Superior temporal gyrus (tissue), 1 donor: ENCODE data around the gene KBTBD3.
A peak's percentile ranks its signal among the peaks of the same experiment; 100 is the strongest.

Experiments
- DNase-seq: peaks from one replicate; pipeline ENCODE4 v3.0.0-alpha.2; 2016; ENCODE audit errors: extremely low spot score

KBTBD3 gene, protein sequence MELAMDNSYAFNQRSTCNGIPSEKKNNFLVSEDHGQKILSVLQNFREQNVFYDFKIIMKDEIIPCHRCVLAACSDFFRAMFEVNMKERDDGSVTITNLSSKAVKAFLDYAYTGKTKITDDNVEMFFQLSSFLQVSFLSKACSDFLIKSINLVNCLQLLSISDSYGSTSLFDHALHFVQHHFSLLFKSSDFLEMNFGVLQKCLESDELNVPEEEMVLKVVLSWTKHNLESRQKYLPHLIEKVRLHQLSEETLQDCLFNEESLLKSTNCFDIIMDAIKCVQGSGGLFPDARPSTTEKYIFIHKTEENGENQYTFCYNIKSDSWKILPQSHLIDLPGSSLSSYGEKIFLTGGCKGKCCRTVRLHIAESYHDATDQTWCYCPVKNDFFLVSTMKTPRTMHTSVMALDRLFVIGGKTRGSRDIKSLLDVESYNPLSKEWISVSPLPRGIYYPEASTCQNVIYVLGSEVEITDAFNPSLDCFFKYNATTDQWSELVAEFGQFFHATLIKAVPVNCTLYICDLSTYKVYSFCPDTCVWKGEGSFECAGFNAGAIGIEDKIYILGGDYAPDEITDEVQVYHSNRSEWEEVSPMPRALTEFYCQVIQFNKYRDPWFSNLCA

DNA sequence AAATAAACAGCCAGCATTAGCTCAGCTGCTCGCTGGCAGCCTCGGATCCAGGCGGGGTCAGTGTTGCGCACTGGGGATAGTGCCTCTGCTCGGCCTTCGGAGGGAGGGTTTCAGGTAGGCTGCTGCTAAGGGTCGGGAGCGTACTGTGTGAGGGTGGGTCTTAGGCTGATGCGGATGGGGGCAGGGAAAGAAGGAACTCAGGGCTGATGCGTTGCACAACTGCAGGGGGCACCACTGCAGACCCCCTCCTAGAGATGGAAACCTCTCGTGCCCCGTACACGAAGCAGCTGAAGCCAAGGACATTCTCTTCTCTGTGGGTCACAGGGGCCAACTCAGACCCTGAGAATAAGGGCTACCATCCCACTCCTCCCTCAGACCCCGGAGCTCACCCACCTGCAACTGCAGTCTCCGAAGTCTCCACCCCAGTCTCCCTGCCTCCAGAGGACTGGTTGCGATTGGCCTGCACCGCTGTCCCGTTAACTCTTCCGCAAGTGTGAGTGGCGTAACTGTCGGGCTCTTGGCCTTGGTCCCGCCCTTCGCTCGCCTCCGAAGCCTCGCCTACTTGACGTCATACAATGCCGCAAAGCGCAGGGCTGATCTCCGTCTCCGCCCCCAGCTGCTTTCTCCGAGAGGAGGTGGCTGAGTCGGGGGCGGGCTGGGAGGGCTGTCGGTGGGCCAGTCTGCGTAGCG, at the start of gene KBTBD3:
Gene KBTBD3 (minus strand): TSS at position 429 of the 690 bp plus-strand sequence. CDS start 18,250 bp downstream, outside the sequence.
- peak; percentile 100 for DNase-seq

DNA sequence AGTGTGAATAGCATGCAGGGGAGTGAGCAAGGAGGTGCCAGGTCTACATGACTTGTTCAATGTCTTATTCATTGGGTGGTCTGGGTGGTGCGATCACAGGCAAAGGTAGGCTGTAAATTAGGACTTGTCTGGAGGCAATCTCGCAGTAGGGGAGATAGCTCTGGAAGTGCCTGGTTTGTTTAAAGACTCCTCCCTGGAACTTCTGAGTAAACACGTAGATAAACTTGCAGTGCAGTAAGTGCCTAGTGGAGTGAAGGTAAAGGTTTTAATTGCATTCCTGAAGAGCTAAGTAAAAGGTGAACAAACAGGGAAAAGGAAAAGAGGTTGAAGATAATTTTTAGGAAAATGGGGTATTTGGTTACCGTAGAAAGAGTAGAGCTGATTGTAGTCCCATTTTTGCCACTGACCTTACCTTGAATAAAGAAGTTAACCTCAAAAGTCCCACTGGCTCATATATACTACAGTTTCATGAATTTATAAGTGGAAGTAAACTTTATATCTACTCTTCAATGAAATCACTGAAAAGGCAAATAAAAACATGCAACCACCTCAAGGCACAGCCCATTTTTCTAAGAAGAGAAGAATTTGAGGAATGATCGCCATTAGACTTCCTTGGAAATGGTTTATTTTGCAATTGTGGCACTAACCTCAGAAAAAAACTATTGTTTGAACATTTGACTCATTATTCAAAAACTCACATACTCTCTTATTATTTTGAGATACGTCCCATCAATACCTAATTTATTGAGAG, 44.6 kb upstream of the KBTBD3 start:
- DNase-seq: no peak

DNA sequence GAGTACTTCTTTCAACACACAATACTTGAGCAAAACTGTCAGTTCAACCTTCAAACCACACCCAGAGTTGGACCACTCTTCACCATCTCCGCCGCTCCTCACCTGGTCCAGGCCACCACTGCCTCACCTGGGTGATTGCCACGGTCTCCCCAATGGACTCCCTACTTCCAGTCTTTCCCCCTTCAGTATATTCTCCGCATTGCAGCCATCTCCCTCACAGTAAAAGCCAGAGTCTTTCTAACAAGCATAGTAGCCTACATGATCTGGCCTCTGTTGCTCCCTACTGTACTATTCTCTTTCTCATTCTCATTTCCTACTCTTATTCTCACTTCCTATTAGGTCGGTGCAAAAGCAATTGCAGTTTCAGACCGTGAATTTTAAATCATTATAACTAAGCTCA, 28.8 kb upstream of the KBTBD3 start:
- no peak for DNase-seq

DNA sequence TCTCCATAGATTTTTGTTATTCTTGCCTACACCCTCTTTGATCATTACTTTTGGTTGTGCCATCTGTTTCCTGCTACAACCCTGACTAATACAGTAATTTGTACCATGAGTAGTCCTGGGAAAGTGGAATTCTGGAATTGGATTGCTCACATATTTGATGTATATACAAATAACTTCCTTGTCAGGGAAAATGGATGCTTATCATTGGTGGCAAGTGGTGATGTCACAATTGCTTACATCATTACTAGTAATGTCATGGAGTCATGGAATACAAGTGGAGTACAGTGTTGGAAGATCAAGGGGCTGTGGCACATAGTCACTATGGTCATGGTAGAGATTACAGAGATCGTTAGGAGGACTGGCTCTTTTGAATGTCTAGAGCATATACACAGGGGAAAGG, 24.7 kb upstream of the KBTBD3 start:
- DNase-seq: no peak

DNA sequence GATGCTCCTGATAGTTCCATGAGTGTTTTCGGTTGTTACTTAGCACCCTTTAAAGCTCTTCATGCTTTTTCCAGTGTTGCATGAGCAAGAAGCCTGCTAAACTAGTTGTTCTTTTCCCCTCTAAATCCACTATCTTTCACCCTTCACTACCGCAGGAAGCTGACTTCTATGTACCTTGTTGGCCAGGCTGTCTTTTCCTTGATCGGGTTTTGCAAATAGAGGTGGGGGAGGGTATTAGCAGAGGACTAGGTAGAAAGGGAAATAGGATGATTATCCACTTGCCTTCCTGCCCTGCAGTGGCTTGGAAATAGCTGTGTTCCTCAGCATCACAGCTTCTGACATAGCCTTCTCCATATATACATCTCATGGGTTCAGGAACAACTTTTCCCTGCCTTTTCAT, 24.2 kb upstream of the KBTBD3 start:
- no peak for DNase-seq

DNA sequence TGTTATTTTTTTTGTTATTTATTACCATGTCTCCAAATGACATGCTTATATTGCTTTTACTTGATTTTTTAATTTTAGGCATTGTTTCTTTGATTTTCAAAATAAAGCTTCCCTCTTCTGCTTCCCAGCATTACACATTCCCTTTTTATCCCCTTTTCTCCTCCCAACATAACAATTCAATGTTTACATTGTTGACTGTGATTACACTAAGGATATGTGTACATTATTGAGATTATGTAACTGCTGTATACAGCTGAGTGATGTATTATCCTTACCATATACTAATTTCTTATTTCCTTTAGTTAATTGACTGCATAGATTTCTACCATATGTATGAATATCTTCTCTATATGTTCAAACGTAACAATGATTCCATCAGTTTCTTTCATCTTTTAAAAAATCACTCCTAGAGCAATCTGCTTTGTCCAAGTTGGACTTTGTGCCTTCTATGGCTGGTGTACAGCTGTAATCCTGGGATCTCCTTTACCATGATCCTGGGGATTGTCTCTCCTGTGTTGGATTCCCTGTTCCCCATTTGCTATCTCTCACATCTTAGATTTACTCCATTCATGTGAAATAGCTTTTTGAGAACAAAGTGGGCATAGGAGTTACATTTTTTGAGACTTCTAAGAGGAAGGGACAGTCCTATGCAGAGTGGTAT, 21.9 kb upstream of the KBTBD3 start:
- DNase-seq: no peak

DNA sequence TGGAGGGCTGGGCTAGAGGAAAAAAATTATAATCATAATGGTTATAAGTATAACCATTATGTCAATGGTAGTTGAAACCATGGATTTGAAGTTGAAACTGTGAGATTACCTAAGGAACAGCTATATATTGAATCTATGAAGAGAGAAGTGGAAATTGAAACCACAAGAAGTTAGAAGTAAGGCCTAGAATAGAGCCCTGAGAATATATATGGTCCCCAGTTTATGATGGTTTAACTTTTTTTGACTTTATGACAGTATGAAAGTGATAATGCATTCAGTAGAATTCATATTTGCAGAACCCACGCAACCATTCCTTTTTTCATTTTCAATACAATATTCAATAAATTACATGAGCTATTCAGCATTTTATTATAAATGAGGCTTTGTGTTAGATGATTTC, 15.3 kb upstream of the KBTBD3 start:
- no peak for DNase-seq

DNA sequence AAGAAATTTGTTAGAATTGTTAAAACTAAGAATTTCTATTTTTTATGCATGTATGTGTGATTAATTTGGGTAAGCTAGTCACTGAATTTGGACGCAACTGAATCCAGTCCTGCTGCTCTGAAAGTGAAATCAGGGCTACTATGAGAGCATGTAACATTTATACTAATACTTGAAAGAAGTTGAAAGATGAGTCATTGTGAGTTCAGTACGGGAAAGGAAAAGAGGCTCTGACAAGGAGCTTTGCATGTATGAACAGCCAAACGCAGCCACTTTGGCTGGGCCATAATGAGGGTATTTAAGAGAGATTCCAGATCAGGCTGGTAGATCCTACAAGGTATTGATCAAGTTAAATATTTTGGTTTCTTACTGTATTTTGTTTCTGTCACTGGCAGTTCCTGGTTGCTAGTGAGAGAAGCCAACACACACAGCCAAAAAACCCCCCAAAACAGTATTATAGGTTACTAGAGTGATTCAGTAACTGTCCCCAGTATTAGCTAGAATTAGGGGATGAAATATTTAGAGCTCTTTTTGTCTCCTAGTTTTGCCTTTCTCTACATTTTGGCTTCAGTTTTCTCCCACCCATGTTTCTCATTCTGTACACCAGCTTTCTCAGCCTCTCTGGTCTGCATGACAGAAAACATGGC, 14.5 kb upstream of the KBTBD3 start:
- DNase-seq: no peak

DNA sequence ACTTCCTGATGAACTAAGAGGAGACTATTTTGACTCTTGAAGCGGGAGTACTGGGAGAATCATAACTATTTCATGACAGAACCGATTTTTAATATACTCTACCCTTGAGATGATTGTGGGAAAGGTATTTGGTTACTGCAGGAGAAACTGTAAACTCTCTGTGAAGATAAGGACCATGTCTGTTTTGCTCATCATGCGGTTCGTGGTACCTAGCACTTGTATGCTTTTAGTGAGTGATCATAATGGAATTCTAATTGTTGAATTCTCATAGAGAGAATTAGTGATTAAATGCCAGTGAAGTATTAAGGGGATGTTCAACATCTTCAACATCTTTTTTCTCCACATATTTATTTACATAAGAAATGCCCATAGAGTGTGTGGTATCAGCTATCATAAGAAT, 11.7 kb upstream of the KBTBD3 start:
- DNase-seq: no peak

DNA sequence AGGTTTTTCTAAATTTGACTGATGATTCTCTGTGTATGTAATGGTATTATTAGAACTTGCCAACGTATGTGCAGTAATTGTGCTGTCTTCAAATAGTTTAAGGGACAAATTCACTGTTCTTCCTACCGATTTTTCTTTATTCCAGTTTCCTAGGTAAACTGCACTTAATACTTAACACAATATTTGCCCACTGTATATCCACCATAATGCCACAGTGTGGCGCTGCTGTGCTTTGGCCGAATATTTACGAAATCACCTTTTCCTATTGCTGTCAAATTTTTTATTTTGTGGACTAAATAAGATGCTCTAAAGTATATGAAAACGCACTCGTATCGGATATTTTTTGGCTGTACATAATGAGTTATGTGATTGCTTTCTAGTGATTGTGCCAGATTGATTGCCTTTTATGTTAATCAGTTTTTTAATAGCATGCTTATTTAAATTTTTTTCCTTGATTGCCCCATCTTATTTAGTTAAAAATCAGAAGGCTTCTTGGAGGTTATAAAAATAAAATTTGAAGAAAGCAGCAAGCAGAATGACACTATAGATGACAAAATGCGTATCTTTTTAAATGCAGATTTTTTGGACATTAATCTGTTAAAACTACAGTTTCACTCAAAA, 10.8 kb upstream of the KBTBD3 start:
- DNase-seq: peak; percentile 88

DNA sequence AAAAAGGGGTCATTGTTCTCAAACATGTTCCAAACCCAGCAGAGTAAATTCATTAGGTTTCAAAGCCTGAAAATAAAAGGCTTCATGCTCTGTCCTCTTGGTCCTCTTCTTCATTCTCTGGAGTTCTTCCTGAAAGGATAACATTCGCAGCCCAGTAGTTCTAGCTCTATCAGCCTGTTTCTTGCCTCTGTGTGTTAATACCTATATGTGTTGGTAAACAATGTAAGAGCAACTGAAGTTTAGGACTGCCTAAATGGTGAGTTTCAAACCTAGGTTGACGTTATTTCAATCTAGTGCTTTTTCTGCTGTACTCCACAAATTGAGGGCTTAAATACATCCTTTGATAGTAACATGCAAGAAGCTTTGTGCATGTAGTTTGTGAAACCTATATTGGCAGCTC, 9.7 kb upstream of the KBTBD3 start:
- DNase-seq: peak; percentile 64

DNA sequence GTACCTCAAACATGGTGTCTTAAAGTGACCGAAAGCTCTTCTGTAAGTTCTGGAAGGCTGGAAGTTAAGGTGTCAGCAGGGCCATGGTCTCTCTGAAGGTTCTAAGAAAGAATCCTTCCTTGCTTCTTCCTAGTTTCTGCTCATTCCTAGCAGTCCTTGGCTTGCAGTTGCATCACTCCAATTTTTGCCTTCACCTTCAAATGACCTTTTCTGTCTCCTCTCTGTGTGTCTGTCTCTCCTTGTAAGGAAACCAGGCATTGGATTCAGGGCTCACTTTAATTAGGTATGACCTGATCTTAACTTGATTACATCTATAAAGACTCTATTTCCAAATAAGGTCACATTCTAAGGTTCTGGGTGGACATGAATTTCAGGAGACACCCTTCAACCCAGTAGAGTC, 9.0 kb upstream of the KBTBD3 start:
- DNase-seq: no peak

DNA sequence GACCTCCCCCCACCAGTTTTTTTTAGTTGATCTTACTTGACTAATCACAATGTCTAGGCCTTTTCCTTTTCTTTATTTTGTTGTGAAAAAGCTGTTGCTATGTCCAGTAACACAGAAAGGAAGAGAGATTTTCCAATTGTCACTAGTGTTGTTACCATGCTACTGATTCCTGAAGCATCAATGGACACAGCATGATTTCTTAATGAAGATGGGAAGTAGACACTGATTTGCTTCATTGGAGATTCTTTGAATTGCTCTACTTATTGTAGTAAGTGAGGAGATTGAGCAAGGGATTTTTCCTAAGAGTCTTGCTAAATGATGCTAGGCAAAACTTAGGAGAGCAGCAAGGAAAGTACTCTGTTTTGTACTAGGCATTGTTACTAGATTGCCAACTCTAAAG, 4.9 kb upstream of the KBTBD3 start:
- no peak for DNase-seq

DNA sequence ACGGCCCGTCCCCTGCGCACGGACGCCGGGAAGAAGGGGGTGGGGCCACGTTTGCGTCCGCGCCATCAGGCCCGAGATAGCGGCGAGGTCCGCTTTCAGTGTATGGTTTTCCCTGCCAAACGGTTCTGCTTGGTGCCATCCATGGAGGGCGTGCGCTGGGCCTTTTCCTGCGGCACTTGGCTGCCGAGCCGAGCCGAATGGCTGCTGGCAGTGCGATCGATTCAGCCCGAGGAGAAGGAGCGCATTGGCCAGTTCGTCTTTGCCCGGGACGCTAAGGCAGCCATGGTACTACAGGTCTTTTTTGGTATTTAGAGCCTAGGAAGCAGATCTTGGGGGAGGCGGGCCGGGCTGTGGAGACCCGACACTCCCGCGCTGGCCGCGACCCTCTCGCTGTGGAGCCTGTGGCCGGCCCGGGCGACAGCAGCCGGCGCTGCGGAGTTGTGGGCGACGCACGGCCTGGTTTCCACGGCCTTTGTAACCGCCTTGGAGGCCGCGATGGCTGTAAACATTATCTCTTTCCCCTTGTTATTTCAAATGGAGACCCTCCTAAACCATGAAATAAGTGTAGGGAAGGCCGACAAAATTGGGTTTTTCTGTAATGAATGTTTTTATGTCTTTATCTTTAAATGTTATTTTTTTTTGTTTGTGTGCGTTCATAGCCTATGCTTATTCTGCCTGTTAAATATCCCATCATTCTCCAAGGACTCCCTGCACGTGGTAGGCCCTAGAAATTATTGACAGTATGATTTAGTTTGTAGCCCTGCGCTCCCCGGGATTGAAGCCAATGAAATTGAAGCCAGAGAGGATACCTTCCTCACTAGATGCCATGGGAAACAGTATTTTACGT, 685 bp upstream of the KBTBD3 start, which contains the start of gene AASDHPPT:
Gene AASDHPPT (plus strand): TSS at position 54 of the 847 bp plus-strand sequence. CDS start 49 bp downstream, at position 103.
- DNase-seq: peak; percentile 73

DNA sequence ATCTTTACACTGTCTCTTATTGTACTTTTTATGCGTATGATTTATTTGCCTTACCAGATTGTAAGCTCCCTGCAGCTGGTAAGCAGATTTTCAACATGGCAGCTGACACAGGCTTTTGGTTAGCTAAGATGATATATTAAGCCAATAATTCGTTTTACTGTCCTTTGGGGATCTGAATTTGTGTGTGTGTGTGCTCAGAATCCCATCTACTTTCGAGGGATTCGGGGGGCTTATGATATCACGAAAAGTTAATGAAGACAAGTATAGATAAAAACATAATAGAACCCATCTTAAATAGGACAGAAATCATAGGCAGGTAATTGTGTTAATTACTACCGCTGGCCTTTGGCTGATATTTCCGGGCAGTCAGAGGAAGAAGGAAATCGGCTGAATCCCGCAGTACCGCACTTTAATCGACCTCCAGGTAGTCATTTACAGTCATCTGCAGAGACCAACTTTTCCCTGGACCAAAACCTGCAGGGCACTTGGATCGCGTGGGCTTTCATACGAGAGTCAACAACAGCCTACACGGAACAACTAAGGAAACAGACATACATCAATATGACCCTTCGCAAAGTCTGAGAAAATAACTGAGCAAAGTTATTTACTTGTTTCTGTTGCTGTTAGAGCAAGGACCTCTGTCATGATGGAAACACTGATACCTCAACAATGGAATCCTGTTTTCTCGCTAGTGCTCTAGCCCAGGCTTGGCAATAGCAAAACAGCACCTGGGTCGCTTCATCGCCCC, 802 bp downstream of the KBTBD3 start:
- DNase-seq: peak; percentile 88

DNA sequence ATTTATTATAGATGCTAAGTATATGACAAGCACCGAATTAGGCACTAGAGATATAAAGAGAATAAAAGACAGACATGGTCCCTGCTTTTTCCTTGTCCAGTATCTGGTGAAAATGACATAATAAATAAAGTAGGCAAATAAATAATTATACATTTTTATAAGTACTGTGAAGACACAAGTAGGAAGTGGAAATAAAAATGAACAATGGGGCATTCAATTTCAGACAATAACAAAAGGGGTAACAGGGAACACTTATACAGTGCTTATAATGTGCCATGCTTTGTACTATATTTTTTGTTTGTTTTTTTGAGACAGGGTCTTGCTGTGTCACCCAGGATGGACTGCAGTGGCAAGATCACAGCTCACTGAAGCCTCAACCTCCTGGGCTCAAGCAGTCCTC, 4.3 kb downstream of the KBTBD3 start:
- DNase-seq: peak; percentile 54

DNA sequence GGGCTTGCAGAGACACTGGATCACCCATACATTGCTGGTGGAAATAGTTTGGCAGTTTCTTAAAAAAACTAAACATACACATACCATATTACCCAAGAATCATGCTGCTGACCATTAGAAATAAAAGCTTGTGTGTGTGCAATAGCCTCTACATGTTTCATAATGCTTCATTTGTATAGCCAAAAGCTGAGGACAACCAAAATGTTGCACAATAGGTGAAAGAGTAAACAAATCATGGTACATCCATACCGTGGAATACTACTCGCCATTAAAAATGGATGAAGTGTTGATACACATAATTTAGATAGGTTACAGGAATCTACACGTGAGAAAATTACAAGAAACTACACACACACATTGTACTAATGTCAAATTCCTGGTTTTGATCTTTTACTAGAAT, 6.5 kb downstream of the KBTBD3 start:
- no peak for DNase-seq

DNA sequence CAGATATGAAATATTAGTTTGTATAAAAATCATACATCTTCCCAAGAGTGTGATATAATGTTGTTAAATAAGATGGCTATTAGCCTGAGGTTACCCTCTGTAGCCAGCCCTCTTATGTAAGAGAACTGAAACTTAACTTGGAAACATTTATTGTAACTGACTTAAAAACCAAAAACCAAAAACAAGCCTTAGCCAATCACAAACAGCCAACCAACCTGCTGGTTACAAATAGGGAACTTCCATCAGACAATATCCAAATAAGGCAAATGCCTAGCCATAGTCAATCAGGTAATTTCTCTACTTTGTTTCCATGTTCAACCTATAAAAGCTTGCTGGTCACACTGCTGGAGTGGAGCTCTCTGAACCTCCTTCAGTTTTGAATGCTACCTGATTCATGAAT, 14.1 kb downstream of the KBTBD3 start:
- DNase-seq: no peak
